ENCODE results near the gene UFD1.

DNA sequence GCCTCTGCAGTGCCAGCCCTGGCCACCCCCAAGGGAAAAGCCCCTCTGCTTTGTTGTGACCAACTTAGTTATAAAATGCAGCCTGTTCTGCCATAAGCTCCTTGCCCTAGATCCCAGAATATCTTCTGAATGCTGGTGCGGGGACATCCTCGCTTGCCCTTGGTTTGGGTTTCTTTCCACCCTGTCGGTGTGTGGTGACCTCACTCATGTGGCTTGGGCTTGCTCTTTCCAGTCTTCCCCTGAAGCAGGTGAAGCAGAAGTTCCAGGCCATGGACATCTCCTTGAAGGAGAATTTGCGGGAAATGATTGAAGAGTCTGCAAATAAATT, 28.5 kb upstream of the UFD1 start:
- no peak for TF ChIP-seq RNF2 (conservative IDR thresholded peaks at IDR 0.05; ENCODE audit: low read depth)
- TF ChIP-seq ELF4 (CRISPR knock-in tag; IDR thresholded peaks at IDR 0.05; ENCODE audit: borderline replicate concordance), result no peak
- TF ChIP-seq, protein P1, sequence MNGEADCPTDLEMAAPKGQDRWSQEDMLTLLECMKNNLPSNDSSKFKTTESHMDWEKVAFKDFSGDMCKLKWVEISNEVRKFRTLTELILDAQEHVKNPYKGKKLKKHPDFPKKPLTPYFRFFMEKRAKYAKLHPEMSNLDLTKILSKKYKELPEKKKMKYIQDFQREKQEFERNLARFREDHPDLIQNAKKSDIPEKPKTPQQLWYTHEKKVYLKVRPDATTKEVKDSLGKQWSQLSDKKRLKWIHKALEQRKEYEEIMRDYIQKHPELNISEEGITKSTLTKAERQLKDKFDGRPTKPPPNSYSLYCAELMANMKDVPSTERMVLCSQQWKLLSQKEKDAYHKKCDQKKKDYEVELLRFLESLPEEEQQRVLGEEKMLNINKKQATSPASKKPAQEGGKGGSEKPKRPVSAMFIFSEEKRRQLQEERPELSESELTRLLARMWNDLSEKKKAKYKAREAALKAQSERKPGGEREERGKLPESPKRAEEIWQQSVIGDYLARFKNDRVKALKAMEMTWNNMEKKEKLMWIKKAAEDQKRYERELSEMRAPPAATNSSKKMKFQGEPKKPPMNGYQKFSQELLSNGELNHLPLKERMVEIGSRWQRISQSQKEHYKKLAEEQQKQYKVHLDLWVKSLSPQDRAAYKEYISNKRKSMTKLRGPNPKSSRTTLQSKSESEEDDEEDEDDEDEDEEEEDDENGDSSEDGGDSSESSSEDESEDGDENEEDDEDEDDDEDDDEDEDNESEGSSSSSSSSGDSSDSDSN (CRISPR knock-in tag; IDR thresholded peaks at IDR 0.05), result no peak
- TF ChIP-seq, protein P2, sequence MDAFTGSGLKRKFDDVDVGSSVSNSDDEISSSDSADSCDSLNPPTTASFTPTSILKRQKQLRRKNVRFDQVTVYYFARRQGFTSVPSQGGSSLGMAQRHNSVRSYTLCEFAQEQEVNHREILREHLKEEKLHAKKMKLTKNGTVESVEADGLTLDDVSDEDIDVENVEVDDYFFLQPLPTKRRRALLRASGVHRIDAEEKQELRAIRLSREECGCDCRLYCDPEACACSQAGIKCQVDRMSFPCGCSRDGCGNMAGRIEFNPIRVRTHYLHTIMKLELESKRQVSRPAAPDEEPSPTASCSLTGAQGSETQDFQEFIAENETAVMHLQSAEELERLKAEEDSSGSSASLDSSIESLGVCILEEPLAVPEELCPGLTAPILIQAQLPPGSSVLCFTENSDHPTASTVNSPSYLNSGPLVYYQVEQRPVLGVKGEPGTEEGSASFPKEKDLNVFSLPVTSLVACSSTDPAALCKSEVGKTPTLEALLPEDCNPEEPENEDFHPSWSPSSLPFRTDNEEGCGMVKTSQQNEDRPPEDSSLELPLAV (CRISPR knock-in tag; conservative IDR thresholded peaks at IDR 0.05; ENCODE audit: low read depth), result no peak

Measured in HepG2 (cell line).